Measurements from ENCODE around the gene FAM228A. TPM values are rescaled to one million over a fixed set of nuclear protein-coding genes. Genes with fewer than 3 reads are reported as not detected.

The FAM228A gene
- total RNA-seq, 2 experiments from 2014 or later = 0.25 to 0.46 TPM

GRCh38 chr2:24222946-24223345 lies 48.1 kb downstream of the FAM228A start:
- Histone ChIP-seq H3K27ac (ENCODE audit: low read depth, low read length, poor library complexity, severe bottlenecking) (no peak overlapping the region), H3K36me3 (ENCODE audit: insufficient read depth, low read length) (no peaks in the 10 kb centered on the region), H3K79me2 (ENCODE audit: insufficient read depth, low read depth, low read length) (no peaks in the 10 kb centered on the region), H3K9me2 (ENCODE audit: insufficient read depth, low read length) (no peaks in the 10 kb centered on the region), H3K4me1 (ENCODE audit: insufficient read depth, low read length, poor library complexity, severe bottlenecking) (no peaks in the 10 kb centered on the region), H3K4me2 (ENCODE audit: low read length) (no peak overlapping the region), H2AFZ (ENCODE audit: low read length) (no peak overlapping the region), H3K9me3 (ENCODE audit: low read length) (no peaks in the 10 kb centered on the region), H3K4me3 (ENCODE audit: low read depth, low read length, poor library complexity, severe bottlenecking) (no peak overlapping the region), H4K20me1 (ENCODE audit: insufficient read depth, low read length) (no peaks in the 10 kb centered on the region)
- no peak for DNase-seq (ENCODE audit: low spot score)
- CTCF ChIA-PET (ENCODE audit: unreplicated experiment) = no interaction called here
- no peak for TF ChIP-seq CTCF (conservative IDR thresholded peaks at IDR 0.05; ENCODE audit: low read length)
- no peak for TF ChIP-seq EZH2phosphoT487 (IDR thresholded peaks at IDR 0.05; ENCODE audit: borderline replicate concordance, low read depth, low read length)
- intact Hi-C loops (cut with micrococcal nuclease; ENCODE audit: unreplicated experiment) = no loop called here
- POLR2A ChIA-PET = interaction anchor here (0.6 kb wide), 1 partner anchor 54 kb away, joined by 6 read pairs; no protein-coding TSS in a partner anchor
- BruUV-seq (replicated peaks) = no TSS peak

- Histone ChIP-seq H2AFZ (ENCODE audit: low read length) (no peak overlapping the region), H3K27ac (ENCODE audit: low read depth, low read length, poor library complexity, severe bottlenecking) (no peak overlapping the region), H3K4me1 (ENCODE audit: insufficient read depth, low read length, poor library complexity, severe bottlenecking) (no peaks in the 10 kb centered on the region), H4K20me1 (ENCODE audit: insufficient read depth, low read length) (no peaks in the 10 kb centered on the region), H3K4me3 (ENCODE audit: low read depth, low read length, poor library complexity, severe bottlenecking) (no peak overlapping the region), H3K79me2 (ENCODE audit: insufficient read depth, low read depth, low read length) (no peaks in the 10 kb centered on the region), H3K9me3 (ENCODE audit: low read length) (no peaks in the 10 kb centered on the region), H3K36me3 (ENCODE audit: insufficient read depth, low read length) (no peaks in the 10 kb centered on the region), H3K9me2 (ENCODE audit: insufficient read depth, low read length) (no peaks in the 10 kb centered on the region), H3K4me2 (ENCODE audit: low read length) (no peak overlapping the region)
- no peak for TF ChIP-seq CTCF (conservative IDR thresholded peaks at IDR 0.05; ENCODE audit: low read length)
- ChIA-PET CTCF (ENCODE audit: unreplicated experiment) (no interaction called here), POLR2A (interaction anchor here (0.6 to 1.7 kb wide), 3 partner anchors 9 to 22 kb away, joined by 3 to 5 read pairs (median 5); no protein-coding TSS in a partner anchor)
- no TSS peak for BruUV-seq (replicated peaks)
- intact Hi-C loops (cut with micrococcal nuclease; ENCODE audit: unreplicated experiment) = no loop called here
- no peak for DNase-seq (ENCODE audit: low spot score)
Observed at GRCh38 chr2:24225499-24226242, 50.8 kb downstream of the FAM228A start.

- H3K4me1 ChIP-seq (ENCODE audit: insufficient read depth, low read length, poor library complexity, severe bottlenecking) = no peaks in the 10 kb centered on the region
- no peak overlapping the region for H3K27ac ChIP-seq (ENCODE audit: low read depth, low read length, poor library complexity, severe bottlenecking)
- peak; percentile 27 for DNase-seq (ENCODE audit: low spot score)
- no peak overlapping the region for H3K4me2 ChIP-seq (ENCODE audit: low read length)
- H4K20me1 ChIP-seq (ENCODE audit: insufficient read depth, low read length) = no peaks in the 10 kb centered on the region
- no peaks in the 10 kb centered on the region for H3K36me3 ChIP-seq (ENCODE audit: insufficient read depth, low read length)
- no peaks in the 10 kb centered on the region for H3K9me3 ChIP-seq (ENCODE audit: low read length)
- H3K4me3 ChIP-seq (ENCODE audit: low read depth, low read length, poor library complexity, severe bottlenecking) = no peak overlapping the region
- ChIA-PET CTCF (ENCODE audit: unreplicated experiment) (no interaction called here), POLR2A (no interaction called here)
- no peaks in the 10 kb centered on the region for H3K79me2 ChIP-seq (ENCODE audit: insufficient read depth, low read depth, low read length)
- TF ChIP-seq EZH2phosphoT487 (IDR thresholded peaks at IDR 0.05; ENCODE audit: borderline replicate concordance, low read depth, low read length) = no peak
- peak; percentile 78 for TF ChIP-seq CTCF (conservative IDR thresholded peaks at IDR 0.05; ENCODE audit: low read length)
- BruUV-seq (replicated peaks) = no TSS peak
- intact Hi-C loops (cut with micrococcal nuclease; ENCODE audit: unreplicated experiment) = loop anchor here (1.0 kb wide), 1 partner anchor 154 kb away; no protein-coding TSS in a partner anchor
- H2AFZ ChIP-seq (ENCODE audit: low read length) = no peak overlapping the region
- no peaks in the 10 kb centered on the region for H3K9me2 ChIP-seq (ENCODE audit: insufficient read depth, low read length)
Observed at GRCh38 chr2:24228470-24228869, 53.6 kb downstream of the FAM228A start.
